ENCODE results near the gene CFAP61.

CFAP61 gene

DNA sequence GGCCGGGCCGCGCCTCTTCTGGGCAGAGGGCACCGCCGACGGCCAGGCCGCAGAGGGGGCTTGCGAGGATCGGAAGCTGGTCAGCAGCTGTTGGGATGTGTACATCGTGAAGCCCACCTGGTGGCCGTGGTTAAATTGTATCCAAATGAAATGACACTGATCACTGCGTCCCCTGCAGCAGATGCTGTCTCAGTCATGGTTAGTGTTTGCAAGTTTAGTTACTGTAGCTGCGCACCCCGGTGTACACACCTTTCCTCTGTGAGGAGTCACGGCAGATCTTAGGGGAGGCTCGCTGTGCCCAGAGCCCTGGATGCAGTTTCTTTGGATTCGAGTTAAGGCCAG, 34.5 kb upstream of the CFAP61 start:
- H3K4me3 ChIP-seq (ENCODE audit: low read depth, low read length), result peak overlapping the region; percentile 88
- H3K9ac ChIP-seq (ENCODE audit: low read depth, low read length), result peak overlapping the region; percentile 71
- H3K36me3 ChIP-seq (ENCODE audit: control insufficient read depth, insufficient read depth, low read length), result peaks cover 13% of the 10 kb centered on the region
- no peaks in the 10 kb centered on the region for H3K27me3 ChIP-seq (ENCODE audit: control insufficient read depth, insufficient read depth, low read length)
- H3K27ac ChIP-seq (ENCODE audit: low read depth, low read length), result no peak overlapping the region
- no peaks in the 10 kb centered on the region for H3K9me3 ChIP-seq (ENCODE audit: control insufficient read depth, insufficient read depth, low read length)
- H3K4me1 ChIP-seq (ENCODE audit: control insufficient read depth, insufficient read depth, low read length), result peaks cover 7% of the 10 kb centered on the region; the same call in 1 of the 2 replicates

DNA sequence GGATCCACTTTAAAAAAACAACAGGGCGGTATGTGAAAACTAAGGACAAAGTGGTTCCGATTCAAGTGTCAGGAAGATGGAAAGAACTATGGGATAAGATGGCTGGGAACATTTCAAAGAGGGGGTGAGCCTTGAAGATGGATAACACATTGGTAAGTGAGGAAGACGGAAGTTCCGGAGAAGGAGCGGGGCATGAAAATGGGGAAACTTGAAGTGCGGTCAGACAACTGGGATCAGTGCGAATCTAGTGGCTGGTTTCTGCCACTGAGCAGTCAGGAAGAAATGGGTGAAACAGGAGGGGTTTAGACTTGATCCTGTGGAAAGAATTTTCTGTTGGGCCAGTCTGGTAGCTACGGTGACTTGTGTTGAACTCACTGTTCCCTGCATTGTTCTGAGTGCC, 34.0 kb upstream of the CFAP61 start:
- Histone ChIP-seq H3K36me3 (ENCODE audit: control insufficient read depth, insufficient read depth, low read length) (peaks cover 14% of the 10 kb centered on the region), H3K27me3 (ENCODE audit: control insufficient read depth, insufficient read depth, low read length) (no peaks in the 10 kb centered on the region), H3K27ac (ENCODE audit: low read depth, low read length) (no peak overlapping the region), H3K4me3 (ENCODE audit: low read depth, low read length) (peak overlapping the region; percentile 88), H3K4me1 (ENCODE audit: control insufficient read depth, insufficient read depth, low read length) (peaks cover 7% of the 10 kb centered on the region; the same call in 1 of the 2 replicates), H3K9me3 (ENCODE audit: control insufficient read depth, insufficient read depth, low read length) (no peaks in the 10 kb centered on the region), H3K9ac (ENCODE audit: low read depth, low read length) (no peak overlapping the region)

DNA sequence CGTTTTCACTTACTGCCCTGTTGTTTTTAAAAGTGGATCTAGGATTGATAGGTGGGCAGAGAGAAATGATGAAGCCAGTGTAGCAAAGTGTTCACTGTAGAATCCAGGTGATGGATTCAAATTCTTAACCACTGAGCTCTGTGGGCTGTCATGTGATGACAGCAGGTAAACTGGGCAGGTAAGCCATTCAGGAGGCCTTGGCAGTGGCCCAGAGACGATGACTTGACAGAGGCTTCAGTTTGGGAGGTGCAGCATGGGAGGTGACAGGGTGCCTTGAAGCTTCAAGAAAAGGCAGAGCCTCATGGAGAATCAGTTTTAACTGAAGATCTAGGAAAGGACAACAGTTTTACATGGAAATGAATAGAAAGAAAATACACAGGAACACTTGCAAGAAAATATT, 33.2 kb upstream of the CFAP61 start:
- no peaks in the 10 kb centered on the region for H3K9me3 ChIP-seq (ENCODE audit: control insufficient read depth, insufficient read depth, low read length)
- no peak overlapping the region for H3K9ac ChIP-seq (ENCODE audit: low read depth, low read length)
- no peak overlapping the region for H3K4me3 ChIP-seq (ENCODE audit: low read depth, low read length)
- H3K27ac ChIP-seq (ENCODE audit: low read depth, low read length), result no peak overlapping the region
- H3K36me3 ChIP-seq (ENCODE audit: control insufficient read depth, insufficient read depth, low read length), result peaks cover 14% of the 10 kb centered on the region
- H3K27me3 ChIP-seq (ENCODE audit: control insufficient read depth, insufficient read depth, low read length), result no peaks in the 10 kb centered on the region
- H3K4me1 ChIP-seq (ENCODE audit: control insufficient read depth, insufficient read depth, low read length), result peaks cover 7% of the 10 kb centered on the region; the same call in 1 of the 2 replicates

DNA sequence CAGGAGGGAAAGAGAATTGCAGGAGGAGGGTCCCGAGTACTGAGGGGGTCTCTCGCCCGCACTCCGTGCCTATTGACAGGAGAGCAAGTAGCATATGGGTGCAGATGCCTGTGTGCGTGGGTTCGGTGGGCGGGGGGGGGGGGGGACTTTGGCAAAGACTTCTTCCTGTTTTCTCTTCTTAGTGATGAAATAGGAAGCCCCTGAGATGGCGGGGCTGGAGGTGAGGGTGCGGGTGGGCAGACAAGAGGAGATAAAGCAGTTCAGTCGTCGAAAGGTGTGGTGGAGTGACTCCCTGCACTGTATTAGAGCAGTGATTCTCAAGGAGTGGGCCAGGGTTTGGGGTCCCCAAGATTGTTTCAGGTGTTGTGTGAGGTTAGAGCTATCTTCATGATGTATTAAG, 31.4 kb upstream of the CFAP61 start:
- peaks cover 21% of the 10 kb centered on the region for H3K36me3 ChIP-seq (ENCODE audit: control insufficient read depth, insufficient read depth, low read length)
- H3K9ac ChIP-seq (ENCODE audit: low read depth, low read length), result no peak overlapping the region
- no peak overlapping the region for H3K4me3 ChIP-seq (ENCODE audit: low read depth, low read length)
- H3K4me1 ChIP-seq (ENCODE audit: control insufficient read depth, insufficient read depth, low read length), result peaks cover 7% of the 10 kb centered on the region; the same call in 1 of the 2 replicates
- no peak overlapping the region for H3K27ac ChIP-seq (ENCODE audit: low read depth, low read length)
- H3K9me3 ChIP-seq (ENCODE audit: control insufficient read depth, insufficient read depth, low read length), result no peaks in the 10 kb centered on the region
- H3K27me3 ChIP-seq (ENCODE audit: control insufficient read depth, insufficient read depth, low read length), result no peaks in the 10 kb centered on the region

DNA sequence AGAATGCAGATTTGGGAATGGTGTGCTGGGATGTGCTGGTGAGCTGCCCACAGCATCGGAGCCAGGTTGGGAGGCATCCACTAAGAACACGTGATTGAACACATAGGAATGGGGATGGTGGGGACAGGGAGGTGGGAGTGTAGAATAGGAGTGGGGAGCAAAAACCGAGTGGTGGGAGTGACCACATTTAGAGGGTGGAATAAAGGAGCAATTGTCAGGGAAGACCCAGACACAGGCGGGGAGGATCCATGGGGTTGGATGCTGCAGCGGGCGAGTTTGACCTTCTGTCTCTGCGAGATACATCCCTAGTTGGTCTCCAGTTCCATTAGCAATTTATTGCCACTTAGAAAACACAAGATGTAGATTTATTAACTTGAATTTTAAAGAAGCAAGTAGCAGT, 30.5 kb upstream of the CFAP61 start:
- peaks cover 7% of the 10 kb centered on the region; the same call in 1 of the 2 replicates for H3K4me1 ChIP-seq (ENCODE audit: control insufficient read depth, insufficient read depth, low read length)
- H3K9ac ChIP-seq (ENCODE audit: low read depth, low read length), result no peak overlapping the region
- peaks cover 29% of the 10 kb centered on the region for H3K36me3 ChIP-seq (ENCODE audit: control insufficient read depth, insufficient read depth, low read length)
- H3K27ac ChIP-seq (ENCODE audit: low read depth, low read length), result no peak overlapping the region
- H3K4me3 ChIP-seq (ENCODE audit: low read depth, low read length), result no peak overlapping the region
- no peaks in the 10 kb centered on the region for H3K9me3 ChIP-seq (ENCODE audit: control insufficient read depth, insufficient read depth, low read length)
- H3K27me3 ChIP-seq (ENCODE audit: control insufficient read depth, insufficient read depth, low read length), result no peaks in the 10 kb centered on the region

DNA sequence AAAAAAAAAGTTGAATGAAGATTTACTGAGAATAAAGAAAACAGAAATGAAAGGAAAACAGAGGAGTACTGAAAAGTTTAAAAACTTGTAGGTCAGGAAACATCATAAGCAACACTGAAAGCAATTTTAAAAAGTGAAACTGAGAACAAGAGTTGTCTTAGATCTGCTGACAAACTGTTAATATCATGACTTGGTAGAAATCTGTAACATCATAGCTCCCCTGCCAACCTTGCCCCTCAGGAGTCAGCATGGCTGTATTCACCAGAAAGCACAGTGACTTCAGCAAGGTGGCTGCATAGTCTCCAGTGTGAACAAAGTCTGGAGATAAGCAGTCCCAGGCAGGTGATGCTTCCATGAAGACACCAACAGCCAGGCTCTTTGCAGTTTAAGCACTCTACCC, 29.8 kb upstream of the CFAP61 start:
- H3K4me3 ChIP-seq (ENCODE audit: low read depth, low read length), result no peak overlapping the region
- no peaks in the 10 kb centered on the region for H3K27me3 ChIP-seq (ENCODE audit: control insufficient read depth, insufficient read depth, low read length)
- H3K9me3 ChIP-seq (ENCODE audit: control insufficient read depth, insufficient read depth, low read length), result no peaks in the 10 kb centered on the region
- no peak overlapping the region for H3K27ac ChIP-seq (ENCODE audit: low read depth, low read length)
- H3K36me3 ChIP-seq (ENCODE audit: control insufficient read depth, insufficient read depth, low read length), result peaks cover 36% of the 10 kb centered on the region
- H3K4me1 ChIP-seq (ENCODE audit: control insufficient read depth, insufficient read depth, low read length), result peaks cover 7% of the 10 kb centered on the region; the same call in 1 of the 2 replicates
- no peak overlapping the region for H3K9ac ChIP-seq (ENCODE audit: low read depth, low read length)

DNA sequence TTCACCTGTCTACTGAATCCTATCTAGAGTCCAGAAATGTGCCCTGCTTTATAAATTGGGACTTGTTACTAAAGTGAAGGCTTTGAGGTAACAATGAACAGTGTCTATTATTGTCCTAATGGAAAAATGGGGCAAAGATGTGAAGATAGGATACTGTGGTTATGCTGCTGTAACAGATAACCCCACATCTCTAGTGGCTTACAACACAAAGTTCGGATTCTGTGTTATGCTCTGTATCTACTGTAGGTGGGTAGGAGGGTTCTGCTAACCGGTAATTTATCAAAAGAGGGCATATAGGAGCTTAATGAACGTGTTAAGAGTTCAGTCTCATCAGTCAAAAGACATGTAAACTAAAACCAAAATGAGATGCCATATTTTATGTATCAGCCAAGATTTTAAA, 28.9 kb upstream of the CFAP61 start:
- Histone ChIP-seq H3K9ac (ENCODE audit: low read depth, low read length) (no peak overlapping the region), H3K4me1 (ENCODE audit: control insufficient read depth, insufficient read depth, low read length) (peaks cover 4% of the 10 kb centered on the region; the same call in 1 of the 2 replicates), H3K27ac (ENCODE audit: low read depth, low read length) (no peak overlapping the region), H3K36me3 (ENCODE audit: control insufficient read depth, insufficient read depth, low read length) (peaks cover 44% of the 10 kb centered on the region), H3K9me3 (ENCODE audit: control insufficient read depth, insufficient read depth, low read length) (no peaks in the 10 kb centered on the region), H3K27me3 (ENCODE audit: control insufficient read depth, insufficient read depth, low read length) (no peaks in the 10 kb centered on the region), H3K4me3 (ENCODE audit: low read depth, low read length) (no peak overlapping the region)

DNA sequence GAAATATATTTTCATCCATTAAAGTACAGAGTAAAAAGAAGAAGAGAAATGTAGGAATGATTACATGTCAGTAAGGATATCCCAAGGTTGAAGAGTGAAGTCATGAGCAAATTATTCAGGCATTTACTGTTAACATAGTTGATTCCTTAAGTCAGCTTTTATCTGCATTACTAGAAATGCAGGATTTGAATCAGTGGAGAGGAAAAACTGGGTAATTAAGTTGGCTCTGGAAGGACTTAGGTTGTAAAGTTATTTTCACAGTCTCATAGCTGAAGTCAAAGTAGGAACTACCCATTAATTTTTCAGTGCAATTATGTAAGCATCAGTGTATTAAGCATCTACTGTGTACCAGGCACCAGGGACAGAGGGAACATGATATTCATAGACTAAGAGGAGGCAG, 27.4 kb upstream of the CFAP61 start:
- Histone ChIP-seq H3K9me3 (ENCODE audit: control insufficient read depth, insufficient read depth, low read length) (no peaks in the 10 kb centered on the region), H3K36me3 (ENCODE audit: control insufficient read depth, insufficient read depth, low read length) (peaks cover 52% of the 10 kb centered on the region), H3K27ac (ENCODE audit: low read depth, low read length) (no peak overlapping the region), H3K4me1 (ENCODE audit: control insufficient read depth, insufficient read depth, low read length) (no peaks in the 10 kb centered on the region), H3K4me3 (ENCODE audit: low read depth, low read length) (no peak overlapping the region), H3K27me3 (ENCODE audit: control insufficient read depth, insufficient read depth, low read length) (no peaks in the 10 kb centered on the region), H3K9ac (ENCODE audit: low read depth, low read length) (no peak overlapping the region)

DNA sequence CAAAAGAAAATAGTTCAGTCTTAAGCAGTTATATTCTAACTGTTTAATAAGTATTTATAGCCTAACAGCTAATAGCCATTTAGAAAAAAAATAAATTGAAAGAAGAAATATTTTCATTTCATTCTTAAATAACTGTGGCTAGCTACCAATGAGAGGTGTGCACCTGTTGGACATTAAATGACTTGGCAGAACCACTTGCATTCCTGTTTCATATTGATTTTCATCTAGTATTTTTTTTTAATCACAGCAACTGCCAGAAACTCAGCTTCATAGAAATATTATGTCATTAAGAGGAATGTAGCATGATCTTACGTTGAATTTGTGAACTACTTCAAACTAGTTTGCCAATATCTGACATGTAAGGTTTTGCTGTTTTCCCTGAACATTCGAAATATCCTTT, 25.0 kb upstream of the CFAP61 start:
- Histone ChIP-seq H3K9ac (ENCODE audit: low read depth, low read length) (no peak overlapping the region), H3K27me3 (ENCODE audit: control insufficient read depth, insufficient read depth, low read length) (no peaks in the 10 kb centered on the region), H3K9me3 (ENCODE audit: control insufficient read depth, insufficient read depth, low read length) (no peaks in the 10 kb centered on the region), H3K36me3 (ENCODE audit: control insufficient read depth, insufficient read depth, low read length) (peaks cover 73% of the 10 kb centered on the region), H3K4me3 (ENCODE audit: low read depth, low read length) (no peak overlapping the region), H3K4me1 (ENCODE audit: control insufficient read depth, insufficient read depth, low read length) (no peaks in the 10 kb centered on the region), H3K27ac (ENCODE audit: low read depth, low read length) (no peak overlapping the region)

DNA sequence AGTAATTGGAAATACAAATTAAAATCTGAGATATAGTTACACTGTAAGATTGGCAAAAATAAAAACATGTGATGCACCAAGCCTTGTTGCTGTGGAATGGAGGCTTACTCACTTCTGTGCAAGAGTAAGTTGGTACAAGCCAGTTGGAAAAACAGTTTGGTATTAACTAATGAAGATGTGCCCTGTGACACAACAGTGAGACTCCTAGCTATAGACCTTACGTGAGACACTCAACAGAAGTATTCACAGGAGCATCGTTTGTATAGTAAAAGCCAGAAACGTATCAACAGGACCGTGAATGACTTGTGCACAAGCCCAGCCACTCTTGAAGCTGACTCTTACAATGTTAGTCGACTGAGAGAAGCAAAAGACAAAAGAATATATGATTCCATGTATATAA, 20.5 kb upstream of the CFAP61 start:
- H3K36me3 ChIP-seq (ENCODE audit: control insufficient read depth, insufficient read depth, low read length), result peaks cover 97% of the 10 kb centered on the region

DNA sequence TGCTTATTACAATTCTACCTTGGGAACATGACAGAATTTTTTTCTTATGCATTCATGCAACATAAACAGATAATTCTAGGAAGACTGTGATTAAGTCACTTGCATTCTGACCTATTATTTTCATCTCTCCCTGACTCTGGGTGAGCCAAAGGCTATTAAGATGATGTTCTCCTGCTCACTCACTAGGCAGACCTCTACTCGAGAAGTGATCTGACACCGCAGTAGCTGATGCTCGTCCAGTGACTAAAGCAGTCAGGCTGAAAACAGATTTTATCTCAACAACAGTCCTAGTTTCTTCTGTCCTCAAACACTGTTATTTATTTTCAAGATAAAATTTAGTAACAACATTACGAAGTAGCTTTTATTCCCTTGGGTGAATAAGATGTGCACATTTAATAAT, 17.8 kb upstream of the CFAP61 start:
- Histone ChIP-seq H3K4me3 (ENCODE audit: low read depth, low read length) (no peak overlapping the region), H3K27ac (ENCODE audit: low read depth, low read length) (no peak overlapping the region), H3K9me3 (ENCODE audit: control insufficient read depth, insufficient read depth, low read length) (no peaks in the 10 kb centered on the region), H3K27me3 (ENCODE audit: control insufficient read depth, insufficient read depth, low read length) (no peaks in the 10 kb centered on the region), H3K4me1 (ENCODE audit: control insufficient read depth, insufficient read depth, low read length) (peaks cover 5% of the 10 kb centered on the region), H3K9ac (ENCODE audit: low read depth, low read length) (no peak overlapping the region), H3K36me3 (ENCODE audit: control insufficient read depth, insufficient read depth, low read length) (peaks cover 100% of the 10 kb centered on the region)

More for the DNA sequence above, 20.5 kb upstream of the CFAP61 start:
- Histone ChIP-seq H3K9ac (ENCODE audit: low read depth, low read length) (no peak overlapping the region), H3K27me3 (ENCODE audit: control insufficient read depth, insufficient read depth, low read length) (no peaks in the 10 kb centered on the region), H3K4me1 (ENCODE audit: control insufficient read depth, insufficient read depth, low read length) (no peaks in the 10 kb centered on the region), H3K9me3 (ENCODE audit: control insufficient read depth, insufficient read depth, low read length) (no peaks in the 10 kb centered on the region), H3K27ac (ENCODE audit: low read depth, low read length) (no peak overlapping the region), H3K4me3 (ENCODE audit: low read depth, low read length) (no peak overlapping the region)

DNA sequence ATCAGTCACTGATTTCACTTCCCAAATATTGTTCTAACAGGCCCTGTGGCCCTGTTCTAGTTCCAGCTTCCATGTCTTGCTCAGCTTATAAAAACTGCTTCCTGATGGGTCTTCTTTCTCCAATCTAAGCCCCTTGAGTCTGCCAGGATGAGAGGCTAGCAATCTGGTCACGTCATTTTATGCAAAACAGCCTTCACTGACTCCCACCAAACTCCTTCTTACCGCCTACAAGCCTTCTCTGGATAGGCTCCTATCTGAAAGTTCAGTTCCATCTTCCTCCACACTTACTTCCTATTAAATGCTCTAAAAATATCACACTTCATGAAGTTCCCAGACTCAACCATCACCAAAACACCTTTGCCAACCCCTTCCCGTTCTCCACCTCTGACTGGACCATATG, 15.6 kb upstream of the CFAP61 start:
- Histone ChIP-seq H3K27ac (ENCODE audit: low read depth, low read length) (no peak overlapping the region), H3K4me3 (ENCODE audit: low read depth, low read length) (no peak overlapping the region), H3K4me1 (ENCODE audit: control insufficient read depth, insufficient read depth, low read length) (peaks cover 5% of the 10 kb centered on the region), H3K36me3 (ENCODE audit: control insufficient read depth, insufficient read depth, low read length) (peaks cover 100% of the 10 kb centered on the region), H3K9me3 (ENCODE audit: control insufficient read depth, insufficient read depth, low read length) (no peaks in the 10 kb centered on the region), H3K9ac (ENCODE audit: low read depth, low read length) (no peak overlapping the region), H3K27me3 (ENCODE audit: control insufficient read depth, insufficient read depth, low read length) (no peaks in the 10 kb centered on the region)

Data from HUES48 (cell line).